ENCODE data around the gene ZNF169. TPM values are rescaled to one million over a fixed set of nuclear protein-coding genes. Genes with fewer than 3 reads are reported as not detected.
"Not testable (repeated sequence)": the region's sequence is repeated elsewhere in the genome, so short reads cannot be mapped to it uniquely, and the experiment has no call there.

ZNF169 gene
- total RNA-seq, 4 donors from 2014 or later = 1.00 to 4.7 (median 1.3) TPM

GRCh38 chr9:94322342-94322940 is 63.3 kb downstream of the ZNF169 start:
- ATAC-seq; in situ Hi-C loops (cut with MboI; ENCODE audit: low sequenced_read_pairs in 4 of 4): not testable (repeated sequence)

GRCh38 chr9:94323153-94323798 is 64.2 kb downstream of the ZNF169 start:
- in situ Hi-C loops (cut with MboI; ENCODE audit: low sequenced_read_pairs in 4 of 4); ATAC-seq; H3K4me1 ChIP-seq: not testable (repeated sequence)

More at GRCh38 chr9:94322342-94322940, 63.3 kb downstream of the ZNF169 start:
- H3K4me1 ChIP-seq; H3K9me3 ChIP-seq; H3K27me3 ChIP-seq; H3K4me3 ChIP-seq; H3K36me3 ChIP-seq; intact Hi-C loops (cut with DNase I; ENCODE audit: low total_unique reads); DNase-seq; H3K27ac ChIP-seq: not testable (repeated sequence)

DNA sequence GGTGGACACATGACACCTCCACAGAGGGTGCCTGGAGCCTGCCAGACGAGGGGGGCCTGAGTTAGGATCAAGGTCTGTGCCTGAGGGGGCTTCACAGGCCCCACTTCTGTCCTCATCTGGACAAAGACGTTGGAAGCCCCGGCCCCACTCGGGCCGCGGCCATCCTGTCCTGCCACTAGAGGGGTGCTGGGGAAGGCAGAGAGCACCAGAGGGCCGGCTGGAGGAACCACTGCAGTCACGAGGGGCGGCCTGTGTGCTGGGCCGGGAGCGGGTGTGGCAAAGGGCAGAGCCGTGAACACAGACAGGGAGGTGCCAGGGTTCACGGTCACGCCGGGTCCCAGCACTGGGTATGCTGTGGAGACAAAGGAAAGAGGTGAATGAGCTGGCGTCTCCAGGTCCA is 66.5 kb downstream of the ZNF169 start:
- DNase-seq; in situ Hi-C loops (cut with MboI; ENCODE audit: low sequenced_read_pairs in 4 of 4); ATAC-seq: not testable (repeated sequence)

More at GRCh38 chr9:94323153-94323798, 64.2 kb downstream of the ZNF169 start:
- H3K27ac ChIP-seq; DNase-seq; H3K36me3 ChIP-seq; H3K9me3 ChIP-seq; intact Hi-C loops (cut with DNase I; ENCODE audit: low total_unique reads); H3K4me3 ChIP-seq; H3K27me3 ChIP-seq: not testable (repeated sequence)

GRCh38 chr9:94328544-94328943 is 69.4 kb downstream of the ZNF169 start, which contains the start of gene NUTM2F:
Gene NUTM2F (minus strand): TSS chr9:94328644. CDS start chr9:94328623, 21 bp downstream.
- in situ Hi-C loops (cut with MboI; ENCODE audit: low sequenced_read_pairs in 4 of 4); H3K9me3 ChIP-seq; DNase-seq; H3K4me1 ChIP-seq; H3K4me3 ChIP-seq; H3K27ac ChIP-seq; H3K36me3 ChIP-seq; H3K27me3 ChIP-seq; intact Hi-C loops (cut with DNase I; ENCODE audit: low total_unique reads); ATAC-seq: not testable (repeated sequence)

More for the DNA sequence above, 66.5 kb downstream of the ZNF169 start:
- H3K27ac ChIP-seq; H3K9me3 ChIP-seq; H3K4me3 ChIP-seq; H3K27me3 ChIP-seq; intact Hi-C loops (cut with DNase I; ENCODE audit: low total_unique reads); H3K4me1 ChIP-seq; H3K36me3 ChIP-seq: not testable (repeated sequence)

DNA sequence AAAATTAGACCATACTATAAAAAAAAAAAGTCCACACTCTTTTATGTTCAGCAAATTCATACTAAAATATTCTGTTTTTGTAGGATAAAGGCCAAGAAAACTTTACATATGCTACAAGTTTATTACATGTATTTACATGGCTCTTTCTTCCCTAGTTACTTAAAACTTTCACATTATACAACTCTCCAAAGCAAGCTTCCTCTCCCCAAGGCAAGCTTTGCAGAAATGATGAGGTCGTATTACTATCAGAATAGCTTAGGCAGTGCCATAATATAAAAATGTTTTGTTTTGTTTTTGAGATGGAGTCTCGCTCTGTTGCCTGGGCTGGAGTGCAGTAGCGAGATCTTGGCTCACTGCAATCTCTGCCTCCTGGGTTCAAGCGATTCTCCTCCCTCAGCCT is 77.3 kb downstream of the ZNF169 start:
- H3K36me3 ChIP-seq; ATAC-seq; intact Hi-C loops (cut with DNase I; ENCODE audit: low total_unique reads); H3K4me3 ChIP-seq; H3K4me1 ChIP-seq; in situ Hi-C loops (cut with MboI; ENCODE audit: low sequenced_read_pairs in 4 of 4); H3K9me3 ChIP-seq; H3K27me3 ChIP-seq; H3K27ac ChIP-seq; DNase-seq: not testable (repeated sequence)

GRCh38 chr9:94338723-94339122 is 79.6 kb downstream of the ZNF169 start:
- DNase-seq; in situ Hi-C loops (cut with MboI; ENCODE audit: low sequenced_read_pairs in 4 of 4); ATAC-seq; H3K27me3 ChIP-seq; H3K4me3 ChIP-seq; H3K36me3 ChIP-seq; H3K4me1 ChIP-seq; H3K9me3 ChIP-seq; intact Hi-C loops (cut with DNase I; ENCODE audit: low total_unique reads); H3K27ac ChIP-seq: not testable (repeated sequence)

GRCh38 chr9:94339657-94340056 is 80.6 kb downstream of the ZNF169 start:
- H3K9me3 ChIP-seq; ATAC-seq; H3K27me3 ChIP-seq; H3K4me3 ChIP-seq; in situ Hi-C loops (cut with MboI; ENCODE audit: low sequenced_read_pairs in 4 of 4); DNase-seq; intact Hi-C loops (cut with DNase I; ENCODE audit: low total_unique reads); H3K4me1 ChIP-seq; H3K36me3 ChIP-seq; H3K27ac ChIP-seq: not testable (repeated sequence)

DNA sequence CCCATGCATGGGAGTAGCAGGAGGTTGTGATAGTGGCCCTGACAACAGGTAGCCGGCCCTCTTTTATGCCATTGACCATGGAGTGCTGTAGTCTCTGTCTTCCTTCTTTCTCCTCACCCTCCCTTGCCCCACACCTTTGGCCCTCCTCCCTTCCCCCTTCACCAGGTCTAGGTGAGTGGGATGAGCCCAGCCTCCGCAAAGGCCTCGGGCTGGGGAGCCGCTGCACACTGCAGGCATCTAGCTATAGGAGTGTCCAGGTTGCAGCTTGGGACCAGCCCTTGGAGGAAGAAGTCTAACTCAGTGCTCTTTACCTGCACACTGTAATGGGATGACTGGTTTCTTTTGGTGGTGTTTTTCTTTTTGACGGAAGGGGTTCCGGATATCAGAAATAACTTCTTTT is 81.7 kb downstream of the ZNF169 start:
- in situ Hi-C loops (cut with MboI; ENCODE audit: low sequenced_read_pairs in 4 of 4); H3K4me3 ChIP-seq; ATAC-seq; H3K9me3 ChIP-seq; intact Hi-C loops (cut with DNase I; ENCODE audit: low total_unique reads); H3K4me1 ChIP-seq; H3K36me3 ChIP-seq; H3K27me3 ChIP-seq; DNase-seq; H3K27ac ChIP-seq: not testable (repeated sequence)

GRCh38 chr9:94341703-94342102 is 82.6 kb downstream of the ZNF169 start:
- H3K36me3 ChIP-seq; H3K4me1 ChIP-seq; in situ Hi-C loops (cut with MboI; ENCODE audit: low sequenced_read_pairs in 4 of 4); DNase-seq; H3K27ac ChIP-seq; intact Hi-C loops (cut with DNase I; ENCODE audit: low total_unique reads); ATAC-seq; H3K9me3 ChIP-seq; H3K27me3 ChIP-seq; H3K4me3 ChIP-seq: not testable (repeated sequence)

DNA sequence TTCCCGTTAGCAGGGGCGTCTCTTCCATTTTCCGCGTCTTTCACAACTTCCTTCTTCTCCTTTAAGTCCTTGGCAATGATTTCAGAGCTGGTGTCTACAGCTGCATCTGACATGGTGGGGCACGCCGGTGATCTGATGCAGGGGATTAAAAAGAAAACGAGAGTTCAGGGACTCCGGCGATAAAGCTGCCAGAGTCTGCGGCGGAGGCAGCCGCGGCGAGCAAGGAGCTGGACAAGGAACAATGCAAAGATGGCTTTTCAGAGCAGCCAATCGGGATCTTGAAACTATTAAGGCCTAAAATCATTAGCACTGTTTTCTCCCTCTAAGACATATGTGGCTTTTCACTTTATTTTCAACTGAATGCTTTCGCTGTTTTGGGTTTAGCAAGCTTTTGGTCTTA is 88.4 kb downstream of the ZNF169 start:
- ATAC-seq; H3K4me3 ChIP-seq; in situ Hi-C loops (cut with MboI; ENCODE audit: low sequenced_read_pairs in 4 of 4); H3K9me3 ChIP-seq; H3K27ac ChIP-seq; H3K36me3 ChIP-seq; H3K27me3 ChIP-seq; intact Hi-C loops (cut with DNase I; ENCODE audit: low total_unique reads); H3K4me1 ChIP-seq; DNase-seq: not testable (repeated sequence)

DNA sequence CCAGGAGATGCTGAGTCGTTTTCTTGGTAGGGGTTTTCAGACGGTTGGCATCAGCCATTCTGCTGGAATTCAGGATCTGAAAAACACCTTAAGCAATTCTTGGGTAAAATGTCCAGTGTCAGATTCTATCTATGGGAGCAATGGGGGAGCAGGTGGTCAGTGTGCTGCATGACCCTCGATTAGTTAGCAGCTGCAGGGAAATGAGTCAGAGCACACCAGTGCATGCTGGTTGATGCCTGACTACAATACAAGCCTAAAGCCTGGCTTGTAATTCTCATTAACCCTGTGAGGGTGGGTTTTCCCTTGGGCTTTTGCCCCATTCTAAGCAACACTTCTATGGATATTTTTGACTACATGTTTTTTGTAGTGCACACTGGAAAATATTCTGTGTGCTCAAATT is 89.7 kb downstream of the ZNF169 start:
- H3K9me3 ChIP-seq; H3K27ac ChIP-seq; H3K4me3 ChIP-seq; ATAC-seq; H3K27me3 ChIP-seq; H3K4me1 ChIP-seq; in situ Hi-C loops (cut with MboI; ENCODE audit: low sequenced_read_pairs in 4 of 4); intact Hi-C loops (cut with DNase I; ENCODE audit: low total_unique reads); DNase-seq; H3K36me3 ChIP-seq: not testable (repeated sequence)

Data from gastrocnemius medialis (tissue), 4 donors.